Measurements from ENCODE around the gene GRK6.
"Not testable (repeated sequence)": the region's sequence is repeated elsewhere in the genome, so short reads cannot be mapped to it uniquely, and the experiment has no call there.

Gene GRK6

DNA sequence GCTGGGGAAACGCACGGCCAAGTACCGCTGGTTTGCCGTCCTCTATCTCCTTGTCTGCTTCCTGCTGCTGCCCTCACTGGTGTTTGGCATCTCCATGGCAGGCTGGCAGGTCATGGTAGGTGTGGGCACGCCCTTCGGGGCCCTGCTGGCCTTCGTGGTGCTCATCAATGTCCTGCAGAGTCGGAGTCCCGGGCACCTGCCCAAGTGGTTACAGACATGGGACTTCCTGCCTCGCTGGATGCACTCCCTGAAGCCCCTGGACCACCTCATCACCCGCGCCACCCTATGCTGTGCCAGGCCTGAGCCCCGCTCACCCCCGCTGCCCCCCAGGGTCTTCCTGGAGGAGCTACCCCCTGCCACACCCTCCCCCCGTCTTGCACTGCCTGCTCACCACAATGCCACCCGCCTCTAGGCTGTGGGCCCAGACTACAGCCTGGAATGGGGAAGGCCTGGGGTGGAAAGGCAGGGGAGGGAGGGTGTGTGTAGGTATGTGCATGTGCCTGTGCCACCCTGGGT is 28.5 kb upstream of the GRK6 start:
- no peak for DNase-seq (ENCODE audit: low spot score)
- no peak for FAIRE-seq

DNA sequence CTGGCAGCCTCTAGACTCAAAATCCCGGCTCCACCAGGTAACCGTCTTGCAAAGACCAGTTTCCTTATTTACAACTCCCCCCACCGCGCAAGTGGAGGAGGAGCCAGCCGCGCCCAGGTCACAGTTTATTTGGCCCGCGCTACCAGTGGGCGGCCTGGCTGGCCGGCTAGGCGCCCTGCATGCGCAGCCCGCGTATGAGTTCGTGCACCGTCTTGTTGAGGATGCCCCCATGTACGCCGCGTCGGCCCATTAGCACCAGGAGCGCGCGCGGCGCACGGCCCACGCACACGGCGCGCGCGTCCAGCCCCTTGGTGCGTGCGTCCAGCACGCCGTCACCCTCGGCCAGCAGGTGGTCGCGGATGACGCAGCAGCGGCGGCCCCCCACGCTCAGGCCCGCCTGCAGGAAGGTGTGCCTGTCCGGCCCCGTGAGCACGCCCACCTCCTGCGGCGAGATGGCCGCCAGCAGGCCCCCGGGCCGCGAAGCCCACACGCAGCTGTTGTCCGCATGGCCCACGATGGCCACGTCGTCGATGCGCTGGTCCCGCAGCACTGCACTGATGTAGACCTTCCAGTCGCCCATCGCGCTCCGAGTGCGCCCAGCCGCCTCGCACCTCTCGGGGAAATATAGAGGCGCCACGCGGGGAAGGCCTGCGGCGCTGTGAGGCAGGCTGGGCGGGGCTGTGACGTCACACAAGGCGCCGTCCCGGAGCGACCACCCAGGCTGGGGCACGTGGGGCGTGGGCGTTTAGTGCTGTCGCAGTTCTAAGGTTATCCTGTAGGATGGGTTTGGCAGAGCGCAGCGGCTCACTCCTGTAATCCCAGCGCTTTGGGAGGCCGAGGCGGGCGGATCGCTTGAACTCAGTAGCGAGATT is 26.2 kb upstream of the GRK6 start, which contains the start of gene PFN3:
TSS of gene PFN3 (minus strand) at position 665 of the 872 bp plus-strand sequence. CDS start at position 580, 85 bp downstream.
- no peak for FAIRE-seq
- no peak for DNase-seq (ENCODE audit: low spot score)

- FAIRE-seq (no peak), DNase-seq (ENCODE audit: low spot score) (no peak)
These were observed 24.0 kb upstream of the GRK6 start for GRCh38 chr5:177402271-177403043.

- FAIRE-seq (no peak), DNase-seq (ENCODE audit: low spot score) (no peak)
These were observed 23.2 kb upstream of the GRK6 start for GRCh38 chr5:177403102-177403791.

DNA sequence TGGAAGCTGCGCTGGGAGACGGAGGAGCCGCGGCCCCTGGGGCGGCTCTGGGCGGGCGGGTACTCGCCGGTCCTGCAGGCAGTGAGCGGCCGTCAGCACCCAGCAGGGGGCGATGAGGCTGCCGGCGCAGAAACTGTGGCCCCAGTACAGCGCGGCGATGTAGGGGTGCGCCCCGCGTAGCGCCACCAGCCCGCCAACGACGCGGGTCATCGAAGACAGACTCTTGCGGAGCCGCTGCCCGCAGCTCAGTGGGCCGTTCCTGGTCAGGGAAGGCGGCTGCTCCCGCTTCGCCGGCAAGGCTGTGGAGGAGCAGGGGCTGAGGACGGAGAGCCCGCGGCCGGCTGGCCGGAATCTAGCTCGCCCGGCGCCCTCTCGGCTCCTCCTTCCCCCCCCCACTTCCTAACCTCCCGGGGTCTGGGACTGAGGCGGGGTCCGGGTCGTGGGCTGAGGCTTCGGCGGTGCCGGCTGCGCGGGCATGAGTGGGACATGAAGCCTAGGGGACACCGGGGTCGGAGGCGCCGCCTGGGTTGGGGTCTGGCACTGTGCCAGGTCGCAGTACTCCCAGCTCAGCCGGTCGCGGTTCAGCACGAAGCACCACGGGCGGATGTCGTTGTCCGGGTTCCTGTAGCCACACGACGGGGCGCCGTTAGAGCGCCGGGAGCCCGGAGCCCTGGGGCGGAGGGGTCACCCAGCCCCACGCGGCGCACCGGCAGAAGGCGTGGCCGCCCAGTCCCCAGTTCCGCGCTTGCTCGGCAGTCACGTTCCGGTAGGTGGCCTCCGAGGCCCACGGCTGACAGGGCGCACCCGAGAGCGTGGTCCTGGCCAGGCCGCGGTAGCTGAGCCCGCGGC is 22.5 kb upstream of the GRK6 start:
- DNase-seq (ENCODE audit: low spot score) = peak; percentile 92
- FAIRE-seq = peak; percentile 78

- peak; percentile 23 for DNase-seq (ENCODE audit: low spot score)
- FAIRE-seq = no peak
These were observed 21.8 kb upstream of the GRK6 start for GRCh38 chr5:177404641-177405179.

DNA sequence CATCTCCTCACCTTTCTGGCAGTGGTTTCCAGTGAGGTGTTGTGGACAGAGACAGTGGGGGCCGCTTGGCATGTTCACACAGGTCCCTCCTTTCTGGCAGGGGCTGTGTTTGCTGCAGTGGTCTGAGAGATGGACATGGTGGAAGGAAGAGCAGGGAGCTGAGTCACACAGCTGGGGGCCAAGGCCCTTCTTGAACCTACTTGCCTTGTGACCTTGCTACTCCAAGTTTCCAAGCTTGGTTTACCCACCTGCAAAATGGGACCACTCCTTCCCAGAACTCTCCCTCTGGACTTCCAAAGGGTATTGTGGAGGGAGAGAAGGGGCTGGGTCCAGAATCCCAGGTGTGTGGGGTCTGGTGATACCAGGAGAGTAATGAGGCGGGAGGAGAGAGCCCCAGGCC is 21.2 kb upstream of the GRK6 start:
- no peak for FAIRE-seq
- DNase-seq (ENCODE audit: low spot score) = no peak

DNA sequence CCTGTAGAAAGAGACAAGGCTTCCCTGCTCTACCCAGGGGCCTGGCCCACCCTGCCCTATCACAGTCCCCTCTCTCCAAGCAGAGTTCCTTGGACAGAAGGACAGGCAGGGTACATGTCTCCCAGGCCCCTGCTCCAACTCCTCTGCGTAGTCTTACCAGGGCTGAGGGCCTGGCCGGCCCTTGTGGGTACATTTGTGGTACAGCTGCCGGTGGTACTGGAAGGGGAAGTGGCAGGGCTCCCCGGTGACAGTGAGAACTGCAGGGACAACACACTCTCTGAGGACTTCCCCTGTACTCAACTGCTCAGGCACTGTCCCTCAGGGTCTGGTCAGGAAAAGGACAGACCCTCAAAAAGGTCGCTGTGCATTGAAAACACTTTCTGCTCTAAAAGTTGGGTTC is 20.7 kb upstream of the GRK6 start:
- FAIRE-seq (no peak), DNase-seq (ENCODE audit: low spot score) (no peak)

GRCh38 chr5:177409043-177409801 is 17.3 kb upstream of the GRK6 start, which contains the start of gene F12:
Gene F12 (minus strand): TSS chr5:177409564. CDS start chr5:177409527, 37 bp downstream.
- no peak for DNase-seq (ENCODE audit: low spot score)

GRCh38 chr5:177410575-177410974 is 15.9 kb upstream of the GRK6 start:
- no peak for FAIRE-seq

More at GRCh38 chr5:177409043-177409801, 17.3 kb upstream of the GRK6 start, which contains the start of gene F12:
- no peak for FAIRE-seq

DNA sequence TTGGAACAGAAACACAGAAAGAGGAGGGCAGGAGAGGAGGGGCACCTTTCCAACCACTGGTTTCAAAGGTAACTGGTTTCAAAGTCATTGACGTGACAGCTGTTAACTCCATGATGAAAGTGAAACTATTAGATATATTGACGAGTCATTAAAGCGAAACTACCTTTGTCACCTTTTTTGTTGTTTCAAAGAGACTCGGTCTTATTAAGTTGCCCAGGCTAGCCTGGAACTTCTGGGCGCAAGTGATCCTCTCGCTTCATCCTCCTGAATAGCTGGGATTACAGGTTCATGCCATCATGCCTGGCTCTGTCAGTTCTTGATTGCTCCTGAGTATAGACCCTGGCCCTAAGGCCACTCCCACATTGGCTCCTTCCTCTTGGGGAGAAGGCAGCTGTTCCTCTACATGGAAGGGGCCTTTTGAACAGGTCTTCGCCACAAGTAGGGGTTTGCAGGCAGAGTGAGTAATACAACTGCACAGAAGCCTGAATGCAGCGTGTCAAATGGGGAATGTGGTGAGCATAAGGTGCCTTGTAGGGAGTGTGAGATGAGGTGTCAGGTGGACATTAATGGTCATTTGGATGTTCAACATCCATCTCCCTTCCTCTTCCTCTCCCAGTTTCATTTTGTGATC is 13.8 kb upstream of the GRK6 start:
- DNase-seq (ENCODE audit: low spot score) (no peak), FAIRE-seq (no peak)

More at GRCh38 chr5:177410575-177410974, 15.9 kb upstream of the GRK6 start:
- no peak for DNase-seq (ENCODE audit: low spot score)

- FAIRE-seq = no peak
These were observed 12.0 kb upstream of the GRK6 start for GRCh38 chr5:177414481-177414880.

GRCh38 chr5:177417081-177417480 is 9.4 kb upstream of the GRK6 start:
- FAIRE-seq; DNase-seq (ENCODE audit: low spot score): not testable (repeated sequence)

More at GRCh38 chr5:177414481-177414880, 12.0 kb upstream of the GRK6 start:
- no peak for DNase-seq (ENCODE audit: low spot score)

GRCh38 chr5:177419046-177419445 is 7.4 kb upstream of the GRK6 start:
- FAIRE-seq (no peak), DNase-seq (ENCODE audit: low spot score) (no peak)

DNA sequence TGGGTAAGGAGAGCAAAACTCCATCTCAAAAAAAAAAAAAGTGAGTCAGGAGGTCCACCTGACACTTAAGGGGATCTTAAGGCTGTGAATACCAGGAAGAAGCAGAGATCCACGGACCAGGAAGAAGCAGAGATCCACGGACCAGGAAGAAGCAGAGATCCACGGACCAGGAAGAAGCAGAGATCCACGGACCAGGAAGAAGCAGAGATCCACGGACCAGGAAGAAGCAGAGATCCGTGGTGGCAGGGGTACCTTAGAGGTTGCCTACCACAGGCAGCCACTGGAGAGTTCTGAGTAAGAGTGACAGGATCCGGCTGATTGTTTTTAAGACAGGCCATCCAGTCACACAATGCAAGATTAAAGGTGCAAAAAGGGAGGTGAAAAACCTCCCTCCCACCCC is 6.0 kb upstream of the GRK6 start:
- FAIRE-seq; DNase-seq (ENCODE audit: low spot score): not testable (repeated sequence)

GRCh38 chr5:177421062-177421798 is 5.2 kb upstream of the GRK6 start:
- no peak for FAIRE-seq
- DNase-seq (ENCODE audit: low spot score) = no peak

GRCh38 chr5:177423671-177424070 is 2.8 kb upstream of the GRK6 start:
- DNase-seq (ENCODE audit: low spot score) (no peak), FAIRE-seq (no peak)

DNA sequence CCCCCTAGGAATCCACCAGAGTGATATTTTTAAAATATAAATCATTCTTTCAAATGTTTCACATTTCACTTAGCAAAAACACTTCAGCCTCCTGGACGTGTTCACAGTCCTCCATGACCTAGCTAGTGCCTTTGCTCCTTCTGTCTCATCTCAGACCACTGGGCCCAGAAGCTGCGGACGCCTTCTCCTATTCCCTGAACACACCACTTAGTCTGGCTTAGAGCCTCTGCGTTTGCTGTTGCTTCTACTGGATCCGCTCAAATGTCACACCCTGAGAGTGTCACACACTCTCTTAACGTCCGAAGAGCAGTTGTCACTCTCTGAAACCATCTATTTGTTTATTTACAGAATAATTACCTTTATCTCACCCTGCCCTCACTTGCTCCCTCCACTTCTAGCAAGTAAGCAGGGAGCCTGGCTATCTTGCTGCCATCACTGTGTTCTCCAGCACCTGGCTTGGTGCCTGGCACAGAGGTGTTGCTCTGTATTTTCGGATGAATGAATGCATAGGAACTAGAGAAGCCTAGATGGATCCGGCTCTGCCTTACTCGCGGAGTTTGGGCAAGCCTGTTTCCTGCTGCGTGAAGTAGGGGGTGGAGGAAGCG is 1.2 kb upstream of the GRK6 start:
- FAIRE-seq = no peak
- no peak for DNase-seq (ENCODE audit: low spot score)
